Measurements from ENCODE around the gene CAT.

GRCh38 chr11:34431979-34432378 is 6.8 kb upstream of the CAT start:
- TF ChIP-seq CTCF (conservative IDR thresholded peaks at IDR 0.05 in 1 of 2, IDR thresholded peaks at IDR 0.05 in 1 of 2; ENCODE audit: low read depth in 1 of 2, low read length in 2 of 2) (no peak), EZH2 (IDR thresholded peaks at IDR 0.05; ENCODE audit: low read length, missing control alignments) (no peak)

Measured in fibroblast of lung (primary cell).